Osteocyte (in vitro differentiated cells): ENCODE results near the gene ACOT9. TPM values are rescaled to one million over a fixed set of nuclear protein-coding genes. Genes with fewer than 3 reads are reported as not detected.

Source experiments
- DNase-seq: peaks from one replicate; pipeline ENCODE4 v3.0.0; 2021; ENCODE audit warnings: mixed read lengths; ENCODE audit not compliant: unreplicated experiment; ENCODE audit errors: extremely low spot score
- H3K27ac Mint-ChIP-seq: one replicate; pipeline ENCODE4 v1.8.0; 2021; ENCODE audit warnings: mild to moderate bottlenecking, mixed read lengths; ENCODE audit not compliant: unreplicated experiment
- H3K27me3 Mint-ChIP-seq: one replicate; pipeline ENCODE4 v1.8.0; 2021; ENCODE audit warnings: mixed read lengths; ENCODE audit not compliant: unreplicated experiment
- H3K36me3 Mint-ChIP-seq: one replicate; pipeline ENCODE4 v1.8.0; 2021; ENCODE audit warnings: mixed read lengths; ENCODE audit not compliant: unreplicated experiment
- H3K4me1 Mint-ChIP-seq: one replicate; pipeline ENCODE4 v1.8.0; 2021; ENCODE audit warnings: mixed read lengths; ENCODE audit not compliant: unreplicated experiment
- H3K4me3 Mint-ChIP-seq: one replicate; pipeline ENCODE4 v1.8.0; 2021; ENCODE audit warnings: mild to moderate bottlenecking, moderate library complexity, mixed read lengths; ENCODE audit not compliant: unreplicated experiment
- H3K9me3 Mint-ChIP-seq: one replicate; pipeline ENCODE4 v1.8.0; 2021; ENCODE audit warnings: mixed read lengths; ENCODE audit not compliant: unreplicated experiment
- total RNA-seq: library from RNA; stranded (reverse); gene quantifications from 2 replicates; pipeline ENCODE4 v1.2.1, GENCODE V29; 2021
- TF ChIP-seq, protein P1 (sequence below): fragments of 200-600 bp; sonication (generic); IDR thresholded peaks from 2 replicates; pipeline ENCODE4 v1.5.0; 2021; ENCODE audit warnings: antibody characterized with exemption, mild to moderate bottlenecking, moderate library complexity

ACOT9 gene
- total RNA-seq, 1 donor from 2014 or later: 53.8 TPM

DNA sequence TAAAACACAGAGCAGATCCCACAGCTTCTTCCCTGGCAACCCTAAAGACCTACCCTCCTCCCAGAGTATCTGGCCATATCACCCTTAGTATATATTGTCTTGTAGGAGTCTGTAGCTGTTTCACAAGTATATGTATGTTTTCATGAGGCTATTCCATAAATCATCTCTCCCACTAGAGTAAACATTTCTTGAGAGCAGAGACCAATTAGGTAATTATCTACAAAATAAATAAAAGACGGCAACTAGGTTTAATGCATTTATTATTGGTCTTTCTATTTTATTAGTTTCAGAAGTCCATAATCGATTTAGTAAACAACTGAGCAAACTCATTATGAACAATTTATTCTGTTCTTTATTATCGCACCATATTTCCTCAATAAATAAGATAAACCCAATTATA, 7.0 kb downstream of the ACOT9 start:
- Mint-ChIP-seq H3K4me1 (peaks cover 16% of the 10 kb centered on the region), H3K9me3 (no peaks in the 10 kb centered on the region), H3K27me3 (no peaks in the 10 kb centered on the region), H3K27ac (no peak overlapping the region), H3K4me3 (no peak overlapping the region), H3K36me3 (peaks cover 6% of the 10 kb centered on the region)
- DNase-seq: no peak
- TF ChIP-seq, protein P1, sequence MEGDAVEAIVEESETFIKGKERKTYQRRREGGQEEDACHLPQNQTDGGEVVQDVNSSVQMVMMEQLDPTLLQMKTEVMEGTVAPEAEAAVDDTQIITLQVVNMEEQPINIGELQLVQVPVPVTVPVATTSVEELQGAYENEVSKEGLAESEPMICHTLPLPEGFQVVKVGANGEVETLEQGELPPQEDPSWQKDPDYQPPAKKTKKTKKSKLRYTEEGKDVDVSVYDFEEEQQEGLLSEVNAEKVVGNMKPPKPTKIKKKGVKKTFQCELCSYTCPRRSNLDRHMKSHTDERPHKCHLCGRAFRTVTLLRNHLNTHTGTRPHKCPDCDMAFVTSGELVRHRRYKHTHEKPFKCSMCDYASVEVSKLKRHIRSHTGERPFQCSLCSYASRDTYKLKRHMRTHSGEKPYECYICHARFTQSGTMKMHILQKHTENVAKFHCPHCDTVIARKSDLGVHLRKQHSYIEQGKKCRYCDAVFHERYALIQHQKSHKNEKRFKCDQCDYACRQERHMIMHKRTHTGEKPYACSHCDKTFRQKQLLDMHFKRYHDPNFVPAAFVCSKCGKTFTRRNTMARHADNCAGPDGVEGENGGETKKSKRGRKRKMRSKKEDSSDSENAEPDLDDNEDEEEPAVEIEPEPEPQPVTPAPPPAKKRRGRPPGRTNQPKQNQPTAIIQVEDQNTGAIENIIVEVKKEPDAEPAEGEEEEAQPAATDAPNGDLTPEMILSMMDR: no peak

DNA sequence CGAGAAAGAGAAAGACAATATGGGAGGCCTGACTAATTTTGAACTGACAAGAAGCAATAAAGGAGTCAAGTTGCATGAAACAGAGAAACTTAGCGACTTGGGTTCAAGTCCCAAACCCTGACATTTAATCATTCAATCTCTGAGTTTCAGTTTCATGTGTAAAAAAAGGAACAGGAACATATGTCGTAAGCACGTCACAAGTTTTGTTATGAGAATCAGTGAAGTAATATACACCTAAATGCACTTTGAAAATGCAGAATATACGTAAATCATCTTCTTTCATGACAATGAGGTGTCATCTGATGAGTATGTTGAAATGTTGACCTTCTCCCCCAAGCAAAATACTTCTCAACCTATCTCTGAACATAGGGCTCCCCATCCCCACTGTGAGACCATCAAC, 10.4 kb downstream of the ACOT9 start:
- no peak for DNase-seq
- TF ChIP-seq, protein P1: no peak
- H3K36me3 Mint-ChIP-seq: peaks cover 13% of the 10 kb centered on the region
- H3K27ac Mint-ChIP-seq: no peak overlapping the region
- H3K27me3 Mint-ChIP-seq: no peaks in the 10 kb centered on the region
- peaks cover 2% of the 10 kb centered on the region for H3K4me1 Mint-ChIP-seq
- H3K4me3 Mint-ChIP-seq: no peak overlapping the region
- no peaks in the 10 kb centered on the region for H3K9me3 Mint-ChIP-seq

GRCh38 chrX:23731951-23732350, 11.1 kb downstream of the ACOT9 start:
- DNase-seq: no peak
- Mint-ChIP-seq H3K27me3 (no peaks in the 10 kb centered on the region), H3K4me1 (peaks cover 2% of the 10 kb centered on the region), H3K4me3 (no peak overlapping the region), H3K36me3 (peaks cover 13% of the 10 kb centered on the region), H3K9me3 (no peaks in the 10 kb centered on the region), H3K27ac (no peak overlapping the region)
- TF ChIP-seq, protein P1: no peak

- Mint-ChIP-seq H3K36me3 (peaks cover 14% of the 10 kb centered on the region), H3K27me3 (no peaks in the 10 kb centered on the region), H3K9me3 (no peaks in the 10 kb centered on the region), H3K4me1 (no peaks in the 10 kb centered on the region), H3K4me3 (no peak overlapping the region), H3K27ac (no peak overlapping the region)
- TF ChIP-seq, protein P1: no peak
- no peak for DNase-seq
These were observed 13.9 kb downstream of the ACOT9 start for GRCh38 chrX:23729214-23729613.

DNA sequence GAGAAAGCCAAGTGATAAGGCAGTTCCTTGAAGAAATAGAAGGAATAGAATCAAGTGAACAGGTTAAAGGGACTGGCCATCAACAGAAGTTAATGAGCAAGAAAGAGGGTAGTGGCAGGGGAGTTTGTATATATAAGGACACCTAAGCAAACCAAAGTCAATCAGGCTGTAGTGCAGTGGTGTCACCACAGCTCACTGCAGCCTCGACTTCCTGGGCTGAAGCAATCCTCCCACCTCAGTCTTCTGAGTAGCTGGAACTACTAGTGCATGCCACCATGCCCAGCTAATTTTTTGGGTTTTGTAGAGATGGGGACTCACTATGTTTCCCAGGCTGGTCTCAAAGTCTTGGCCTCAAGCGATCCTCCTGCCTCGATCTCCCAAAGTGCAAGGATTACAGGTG, 15.9 kb downstream of the ACOT9 start:
- no peaks in the 10 kb centered on the region for H3K9me3 Mint-ChIP-seq
- TF ChIP-seq, protein P1: no peak
- H3K36me3 Mint-ChIP-seq: peaks cover 16% of the 10 kb centered on the region
- DNase-seq: no peak
- no peak overlapping the region for H3K27ac Mint-ChIP-seq
- no peaks in the 10 kb centered on the region for H3K27me3 Mint-ChIP-seq
- no peaks in the 10 kb centered on the region for H3K4me1 Mint-ChIP-seq
- H3K4me3 Mint-ChIP-seq: no peak overlapping the region
